A549 (cell line): ENCODE measurements around the gene GRK1.

Source experiments
- CTCF ChIP-seq: fragments of >200 bp; sonication (Bioruptor Twin); formaldehyde crosslinking; IDR thresholded peaks from 3 replicates; pipeline ENCODE4 v1.5.1; 2016
- ZNF302 ChIP-seq: fragments of 250-450 bp; sonication (Bioruptor Pico); IDR thresholded peaks from 2 replicates; pipeline ENCODE4 v1.9.0; 2021; ENCODE audit warnings: inconsistent platforms, mild to moderate bottlenecking, moderate library complexity

GRCh38 chr13:113635048-113635420 is 32.0 kb upstream of the GRK1 start:
- TF ChIP-seq CTCF (no peak), ZNF302 (CRISPR knock-in tag) (no peak)
